ENCODE results near the gene SLC9A7.

Gene SLC9A7

GRCh38 chrX:46551494-46552128 lies 207.3 kb downstream of the SLC9A7 start:
- no peaks in the 10 kb centered on the region for H3K36me3 ChIP-seq (ENCODE audit: insufficient read depth, low read length)
- no peaks in the 10 kb centered on the region for H3K27me3 ChIP-seq (ENCODE audit: insufficient read depth, low read length)
- peaks cover under 1% of the 10 kb centered on the region for H3K4me1 ChIP-seq (ENCODE audit: insufficient read depth, low read length)

GRCh38 chrX:46549914-46550313 lies 209.0 kb downstream of the SLC9A7 start:
- Histone ChIP-seq H3K4me1 (ENCODE audit: insufficient read depth, low read length) (peaks cover 6% of the 10 kb centered on the region), H3K27me3 (ENCODE audit: insufficient read depth, low read length) (no peaks in the 10 kb centered on the region), H3K36me3 (ENCODE audit: insufficient read depth, low read length) (no peaks in the 10 kb centered on the region), H2AFZ (ENCODE audit: low read depth, low read length) (no peak overlapping the region), H3K9me3 (ENCODE audit: low read length) (no peaks in the 10 kb centered on the region), H3K4me3 (ENCODE audit: low read length) (no peak overlapping the region)

More at GRCh38 chrX:46551494-46552128, 207.3 kb downstream of the SLC9A7 start:
- H3K4me3 ChIP-seq (ENCODE audit: low read length): no peak overlapping the region
- no peak overlapping the region for H2AFZ ChIP-seq (ENCODE audit: low read depth, low read length)
- H3K9me3 ChIP-seq (ENCODE audit: low read length): no peaks in the 10 kb centered on the region

Measured in neuron (in vitro differentiated cells).